Mucosa of descending colon (tissue), 3 donors: ENCODE data around the gene ARSB. TPM values are rescaled to one million over a fixed set of nuclear protein-coding genes. Genes with fewer than 3 reads are reported as not detected.
A peak's percentile ranks its signal among the peaks of the same experiment; 100 is the strongest.
"Not testable (repeated sequence)": the region's sequence is repeated elsewhere in the genome, so short reads cannot be mapped to it uniquely, and the experiment has no call there.

ENCODE experiments used
- ATAC-seq: fragments of 200-7000 bp; cut with Tn5 transposase; one replicate; pipeline ENCODE4 v1.9.1; 2020; ENCODE audit warnings: mild to moderate bottlenecking, moderate library complexity
- DNase-seq, 3 donors: peaks; one replicate each; pipeline ENCODE4 v3.0.0-alpha.2; 2020
- H3K36me3 ChIP-seq: fragments of 200-600 bp; one replicate; pipeline ENCODE4 v1.8.0; 2021; ENCODE audit warnings: low read depth, mild to moderate bottlenecking
- H3K4me1 ChIP-seq: fragments of 200-600 bp; one replicate; pipeline ENCODE4 v1.8.0; 2021; ENCODE audit warnings: low read depth, mild to moderate bottlenecking
- H3K4me3 ChIP-seq: fragments of 200-600 bp; one replicate; pipeline ENCODE4 v1.8.0; 2021; ENCODE audit warnings: mild to moderate bottlenecking
- H3K9me3 ChIP-seq: fragments of 200-600 bp; one replicate; pipeline ENCODE4 v1.8.0; 2021; ENCODE audit warnings: mild to moderate bottlenecking
- CTCF ChIP-seq: fragments of 200-600 bp; IDR thresholded peaks from one replicate; pipeline ENCODE4 v1.8.0; 2022; ENCODE audit warnings: antibody characterized with exemption, mild to moderate bottlenecking
- intact Hi-C, 2 donors: fragments of 100-400 bp; cut with DNase I in 1 of 2; cut with micrococcal nuclease in 1 of 2; formaldehyde crosslinking; loops; one replicate each; pipeline versions ENCODE4 v1.11.0 to v1.11.1; 2022; cut with DNase I, micrococcal nuclease
- total RNA-seq, 3 donors: library from RNA; stranded (reverse); fragmentation: NEBNext Ultra II Directional in 2 of 3; extraction: Animal tissue kit (Norgen Biotek cat#: 25700) in 2 of 3; gene quantifications; one replicate each; pipeline versions ENCODE4 v1.2.1 to v1.2.4, GENCODE V29; 2021 to 2023
- donor health status: DM: no; HTN: no; CAD: no; lungs with moderate emphysema.
- donor health status: DM: no; HTN: no; CAD: no.
- donor health status: DM: no; HTN: yes; CAD: no.

ARSB gene
- total RNA-seq, 3 donors from 2014 or later = 8.1 to 14.4 (median 14.1) TPM

- Histone ChIP-seq H3K36me3 (no peaks in the 10 kb centered on the region), H3K4me3 (peak overlapping the region; percentile 56), H3K9me3 (no peaks in the 10 kb centered on the region), H3K4me1 (peaks cover 18% of the 10 kb centered on the region)
- no peak for TF ChIP-seq CTCF
- intact Hi-C loops = no loop called here
- peak; percentile 90 to 92 (median 91) for DNase-seq
- ATAC-seq = peak; percentile 89
These were observed 533 bp downstream of the ARSB start for GRCh38 chr5:78984439-78985115.

- Histone ChIP-seq H3K36me3 (no peaks in the 10 kb centered on the region), H3K4me1 (peaks cover 18% of the 10 kb centered on the region), H3K9me3 (no peaks in the 10 kb centered on the region), H3K4me3 (peak overlapping the region; percentile 56)
- DNase-seq (no peak), ATAC-seq (no peak)
- intact Hi-C loops = no loop called here
- TF ChIP-seq CTCF = no peak
These were observed 1.3 kb downstream of the ARSB start for GRCh38 chr5:78983601-78984438.

- DNase-seq, ATAC-seq, H3K9me3 ChIP-seq, H3K36me3 ChIP-seq, intact Hi-C loops, H3K4me3 ChIP-seq: not testable (repeated sequence)
- H3K4me1 ChIP-seq = peaks cover 18% of the 10 kb centered on the region
These were observed 1.9 kb downstream of the ARSB start for GRCh38 chr5:78983194-78983593.

GRCh38 chr5:78979909-78980308 lies 5.2 kb downstream of the ARSB start:
- no peaks in the 10 kb centered on the region for H3K36me3 ChIP-seq
- no peak overlapping the region for H3K4me3 ChIP-seq
- ATAC-seq (no peak), DNase-seq (no peak)
- no peak for TF ChIP-seq CTCF
- H3K4me1 ChIP-seq = peaks cover 15% of the 10 kb centered on the region
- intact Hi-C loops = no loop called here
- no peaks in the 10 kb centered on the region for H3K9me3 ChIP-seq

GRCh38 chr5:78979117-78979742 lies 5.9 kb downstream of the ARSB start:
- ATAC-seq = peak; percentile 18
- peak in 2 of 3 donors; percentile 48 to 55 for DNase-seq

More at GRCh38 chr5:78979117-78979742, 5.9 kb downstream of the ARSB start:
- Histone ChIP-seq H3K4me3 (no peak overlapping the region), H3K36me3 (no peaks in the 10 kb centered on the region), H3K9me3 (no peaks in the 10 kb centered on the region), H3K4me1 (peaks cover 20% of the 10 kb centered on the region)
- intact Hi-C loops = no loop called here
- no peak for TF ChIP-seq CTCF
